Amniotic epithelial cell (primary cell): ENCODE results near the gene TENT4A.

Source experiments
- DNase-seq: peaks from one replicate; pipeline ENCODE4 v3.0.0-alpha.2; 2010; ENCODE audit warnings: low read depth

TENT4A gene

DNA sequence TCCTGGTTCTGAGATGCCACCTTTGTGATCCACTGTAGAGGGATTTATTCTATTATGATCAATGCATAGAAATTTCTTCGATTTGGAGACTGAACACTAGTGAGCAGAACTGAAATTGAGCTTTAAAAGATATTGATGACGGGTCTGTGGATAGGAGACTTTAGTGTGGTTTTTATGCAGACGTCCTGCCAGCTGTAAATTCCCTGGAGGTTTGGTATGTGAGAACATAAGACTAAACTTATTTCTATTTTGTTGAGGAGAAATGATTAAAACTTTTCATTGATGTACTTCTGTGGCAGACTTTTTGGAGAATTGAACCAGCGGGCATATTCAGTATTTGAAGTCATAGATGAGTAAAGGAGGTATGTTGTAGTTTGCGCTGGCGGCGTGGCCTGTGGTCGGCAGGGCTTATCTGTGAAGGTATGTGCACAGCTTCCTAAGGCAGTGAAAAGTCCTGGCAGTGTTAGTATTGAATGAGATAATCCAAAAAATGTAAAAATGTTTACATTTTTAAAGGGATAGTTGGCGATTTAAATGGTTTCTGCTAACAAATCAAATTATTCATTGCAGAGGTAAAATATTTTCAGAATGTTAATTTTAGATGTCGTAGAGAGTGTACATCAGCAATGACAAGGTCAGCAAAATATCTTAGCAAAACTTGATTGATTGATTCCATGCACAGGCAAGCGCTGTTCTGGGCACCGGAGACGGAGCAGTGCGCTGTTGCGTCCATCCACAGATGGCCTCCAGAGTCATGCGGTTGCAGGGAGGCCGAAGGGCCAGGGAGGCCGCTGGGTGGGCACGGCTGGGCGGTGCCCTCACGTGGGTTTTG lies 20.4 kb downstream of the TENT4A start:
- DNase-seq, result peak; percentile 81

DNA sequence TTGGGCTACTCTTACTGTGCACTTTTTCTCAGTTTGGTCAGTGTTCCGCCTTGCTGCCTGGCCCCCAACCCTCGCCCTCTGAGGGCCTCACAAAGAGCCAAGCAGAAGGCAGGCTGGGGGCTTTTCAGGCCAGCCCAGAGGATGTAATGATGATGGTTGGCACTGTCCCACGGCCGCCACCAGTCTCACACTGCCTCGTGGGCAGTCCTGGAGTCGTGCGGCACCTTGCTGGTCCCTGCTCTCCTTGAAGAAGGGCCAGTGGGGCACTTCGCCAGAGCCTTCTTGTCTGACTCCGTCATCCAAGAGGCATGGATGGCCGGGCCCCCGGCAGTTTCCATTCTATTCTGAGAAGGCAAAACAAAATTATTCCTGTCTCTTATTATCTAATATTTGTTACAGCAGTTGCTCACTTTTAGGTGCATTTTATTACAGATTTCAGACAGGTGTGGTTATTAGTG lies 21.0 kb downstream of the TENT4A start:
- no peak for DNase-seq

DNA sequence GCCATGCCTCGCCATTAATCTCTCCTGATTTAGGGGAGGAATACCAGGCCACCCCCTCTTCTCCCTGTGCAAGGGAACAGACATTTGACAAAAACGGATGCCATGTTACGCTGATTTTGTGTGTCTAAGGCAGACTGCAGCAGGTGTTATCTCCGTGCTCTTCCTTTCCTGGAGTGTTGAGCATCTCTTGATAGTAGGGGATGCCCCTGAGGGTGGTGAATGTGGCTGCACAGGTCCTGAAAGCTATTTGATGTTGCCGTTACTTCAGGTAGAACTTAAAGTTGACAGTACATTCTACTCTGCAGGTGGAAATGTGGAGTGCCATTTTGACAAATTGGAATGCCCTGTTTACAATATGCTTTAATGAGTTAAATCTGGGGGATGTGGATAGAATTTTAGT lies 21.5 kb downstream of the TENT4A start:
- no peak for DNase-seq

DNA sequence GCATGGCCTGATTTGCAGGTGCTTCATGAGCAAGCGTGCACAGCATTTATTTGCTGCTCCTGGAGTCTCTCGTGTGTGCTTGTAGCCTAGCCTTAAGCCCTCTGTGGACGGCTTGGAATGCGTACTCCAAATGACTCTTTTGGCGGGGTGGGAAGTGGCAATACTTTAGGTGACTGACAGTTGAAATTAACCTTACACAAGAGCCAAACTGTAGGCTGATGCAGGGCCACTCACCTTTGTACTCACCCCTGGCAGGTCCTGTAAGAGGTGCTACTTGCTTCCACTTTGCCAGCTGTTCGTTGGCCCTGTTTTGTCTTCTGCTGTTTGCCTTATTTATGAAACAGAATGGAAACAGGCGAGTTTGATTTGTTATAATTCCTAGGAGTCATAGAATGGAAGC lies 22.9 kb downstream of the TENT4A start:
- DNase-seq, result no peak

DNA sequence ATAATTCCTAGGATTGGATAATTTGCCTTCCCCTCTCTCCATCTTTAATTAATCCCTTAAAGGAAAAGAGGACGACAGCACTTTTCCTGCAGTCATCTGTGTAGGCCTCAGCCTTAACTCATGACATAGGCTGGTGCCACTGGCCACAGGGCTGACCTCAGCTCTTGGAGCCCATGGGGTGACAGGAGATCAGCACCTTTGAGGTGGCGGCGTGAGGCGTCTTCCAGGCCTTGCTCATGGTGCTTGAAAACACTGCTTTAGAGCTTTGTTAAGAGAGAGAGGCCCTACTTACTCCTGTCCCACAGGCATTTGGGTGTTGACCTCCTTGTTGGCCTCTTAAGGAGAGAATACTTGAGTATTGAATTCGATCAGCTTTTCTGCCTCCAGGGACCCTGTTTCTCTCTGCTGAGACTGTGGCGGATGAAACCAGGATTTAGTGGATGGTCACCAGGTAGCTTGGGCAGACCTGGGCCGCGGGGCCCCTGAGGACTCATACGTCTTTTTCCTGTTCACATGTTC lies 23.4 kb downstream of the TENT4A start:
- DNase-seq, result no peak

DNA sequence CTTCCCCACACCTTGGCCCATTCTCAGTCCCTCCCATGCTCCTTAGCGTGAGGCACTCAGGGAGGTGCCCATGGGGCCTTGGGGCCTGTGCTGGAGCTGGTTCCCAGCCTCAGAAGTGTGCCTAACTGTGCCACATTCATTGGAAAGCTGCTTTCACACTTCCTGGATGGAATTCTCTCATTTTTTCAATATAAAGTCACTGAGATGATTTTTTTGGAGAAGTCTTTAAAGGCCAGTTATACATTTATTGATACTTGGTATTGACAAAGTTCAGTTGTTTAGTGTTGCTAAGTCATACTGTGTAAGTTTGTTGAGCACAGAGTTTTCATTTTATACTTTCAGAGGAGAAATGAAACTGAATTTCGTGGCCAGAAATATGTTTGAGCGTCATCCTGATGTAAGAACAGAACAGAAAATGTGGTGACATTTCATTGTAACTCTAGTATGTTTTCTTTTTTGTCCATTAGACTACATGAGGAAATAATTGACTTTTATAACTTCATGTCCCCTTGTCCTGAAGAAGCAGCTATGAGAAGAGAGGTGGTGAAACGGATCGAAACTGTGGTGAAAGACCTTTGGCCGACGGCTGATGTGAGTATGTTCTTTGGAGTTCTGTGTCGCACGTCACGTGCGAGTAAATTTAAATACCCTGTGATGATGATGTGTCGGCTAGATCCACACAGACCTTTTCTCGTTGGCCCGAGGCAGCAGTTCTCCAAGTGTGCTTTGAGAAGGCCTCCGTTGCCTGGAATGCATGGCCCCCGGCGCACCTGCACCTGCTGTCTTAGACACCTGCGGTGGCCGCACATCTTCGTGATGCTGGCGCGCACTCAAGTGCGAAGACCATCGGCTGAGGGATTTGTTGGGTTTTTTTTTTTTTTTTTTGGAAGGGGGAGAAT lies 24.1 kb downstream of the TENT4A start:
- DNase-seq, result no peak

DNA sequence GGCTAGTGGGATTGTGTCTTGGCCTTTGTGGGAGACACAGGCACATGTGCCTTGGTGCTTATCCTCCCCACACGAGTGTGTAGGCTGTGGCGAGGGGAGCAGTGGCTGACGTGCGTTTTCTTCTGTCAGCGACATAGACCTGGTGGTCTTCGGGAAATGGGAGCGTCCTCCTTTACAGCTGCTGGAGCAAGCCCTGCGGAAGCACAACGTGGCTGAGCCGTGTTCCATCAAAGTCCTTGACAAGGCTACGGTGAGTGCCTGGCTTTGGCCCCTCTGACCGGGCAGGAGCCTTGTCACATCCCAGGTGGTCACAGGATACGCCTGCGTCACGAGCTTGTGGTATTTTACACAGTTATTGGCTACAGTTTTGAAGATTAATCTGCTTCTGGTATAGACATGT lies 26.4 kb downstream of the TENT4A start:
- no peak for DNase-seq

DNA sequence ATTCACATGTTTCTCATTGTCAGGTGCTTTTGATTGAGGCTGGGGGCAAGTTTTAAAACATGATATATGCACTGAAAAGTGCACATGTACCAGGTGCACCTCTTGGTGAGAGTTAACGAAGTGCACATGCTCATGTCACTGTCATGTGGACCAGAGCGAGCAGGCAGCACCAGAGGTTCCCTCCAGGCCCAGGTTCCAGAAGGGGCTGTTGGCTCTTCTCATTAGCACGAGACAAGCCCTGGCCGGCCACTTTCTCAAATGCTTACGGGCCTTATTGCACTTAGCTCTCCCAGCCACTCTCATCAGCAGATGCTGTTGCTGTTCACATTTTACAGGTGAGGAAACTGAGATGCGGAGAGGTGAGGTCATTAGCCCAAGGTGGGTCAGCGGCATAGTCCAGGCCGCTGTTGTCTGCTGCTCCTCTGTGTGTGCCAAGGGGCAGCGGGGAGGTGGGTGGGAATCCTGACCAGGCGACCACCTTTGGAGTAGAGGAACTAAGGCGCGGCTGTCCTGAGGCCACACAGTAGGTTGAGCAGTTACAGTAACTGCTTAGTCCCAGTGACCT lies 27.4 kb downstream of the TENT4A start:
- no peak for DNase-seq

DNA sequence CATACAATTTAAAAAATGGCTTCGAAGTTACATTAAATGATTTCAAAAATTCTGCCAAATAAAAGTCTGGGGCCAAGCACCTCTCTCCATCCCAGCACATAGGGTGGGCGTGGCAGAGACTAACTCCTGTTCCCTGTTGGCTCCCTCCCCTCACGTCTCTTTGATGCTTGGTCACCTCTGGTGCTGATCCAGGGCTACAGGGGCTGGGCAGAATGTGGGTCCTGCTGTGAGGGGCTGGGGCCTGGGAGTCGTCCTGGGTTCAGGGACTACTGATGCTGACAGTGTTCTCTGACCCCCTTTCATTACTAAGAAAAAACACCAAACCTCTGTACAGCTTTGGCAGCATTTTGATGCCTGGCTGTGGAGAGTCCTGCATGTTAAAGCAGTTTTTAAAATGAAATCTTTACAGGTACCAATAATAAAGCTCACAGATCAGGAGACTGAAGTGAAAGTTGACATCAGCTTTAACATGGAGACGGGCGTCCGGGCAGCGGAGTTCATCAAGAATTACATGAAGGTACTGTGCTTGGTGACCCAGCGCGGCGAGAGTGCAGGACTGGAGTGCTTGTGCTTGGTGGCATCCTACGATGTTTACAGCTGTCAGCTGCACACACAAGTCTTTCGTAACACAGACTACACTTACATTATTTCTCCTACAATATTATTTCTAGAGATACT lies 29.0 kb downstream of the TENT4A start:
- DNase-seq, result no peak

DNA sequence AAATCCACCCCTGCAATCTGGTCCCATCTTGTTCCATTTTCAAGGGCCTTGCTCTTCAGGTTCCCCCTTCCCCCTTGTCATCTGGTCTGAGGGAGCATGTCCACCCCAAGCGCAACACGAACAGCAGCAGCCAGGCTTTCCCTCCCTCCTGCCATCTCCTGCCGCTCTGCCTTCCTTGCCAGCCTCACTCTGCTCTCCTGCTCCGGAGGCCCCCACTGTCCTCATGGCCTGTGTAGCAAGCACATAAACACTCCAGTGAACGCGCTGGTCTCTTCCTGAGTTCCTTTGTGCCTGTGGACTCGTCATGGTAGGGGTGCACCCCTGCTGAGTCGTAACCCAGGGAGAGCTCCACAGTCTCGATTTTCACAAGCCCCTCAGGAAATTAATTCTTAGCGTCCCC lies 29.9 kb downstream of the TENT4A start:
- no peak for DNase-seq

DNA sequence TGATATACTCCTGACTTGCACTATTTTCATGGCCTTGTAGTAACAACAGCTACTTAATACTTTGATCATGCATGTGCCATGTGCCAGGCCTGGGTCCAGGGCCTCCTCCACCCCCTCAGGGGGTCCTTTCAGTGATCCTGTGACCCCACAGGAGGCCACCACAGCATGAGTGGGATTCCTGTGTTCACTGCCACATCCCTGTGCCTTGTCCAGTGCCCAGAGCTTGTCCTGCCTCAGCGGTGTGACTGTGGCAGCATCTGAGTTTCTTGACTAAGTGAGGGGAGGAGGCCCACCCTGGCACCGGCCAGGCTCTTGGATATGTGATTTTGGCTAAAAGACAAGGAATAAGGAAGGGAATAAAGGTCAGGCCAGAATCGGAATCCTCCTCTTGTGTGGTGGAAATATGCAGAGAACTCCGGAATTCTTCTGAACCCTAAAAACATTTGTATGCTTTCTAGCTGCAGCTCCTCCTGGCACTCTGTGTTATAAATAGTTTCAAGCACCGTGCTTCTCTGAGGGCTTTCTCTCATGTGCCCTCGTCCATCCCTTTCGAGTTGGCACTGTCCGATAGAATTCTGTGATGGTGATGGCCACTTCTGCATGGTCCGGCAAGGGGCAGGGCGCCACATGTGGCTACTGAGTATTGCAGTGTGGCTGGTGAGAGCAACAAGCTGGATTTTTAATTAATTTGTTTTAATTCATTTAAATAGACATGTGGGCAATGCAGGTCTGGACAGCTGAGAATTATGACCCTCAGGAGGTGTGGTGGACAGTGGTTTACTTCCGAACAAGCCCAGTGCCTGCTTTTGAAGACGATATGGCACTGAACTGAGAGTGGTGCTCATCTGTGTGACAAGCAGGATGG lies 31.8 kb downstream of the TENT4A start:
- DNase-seq, result no peak

DNA sequence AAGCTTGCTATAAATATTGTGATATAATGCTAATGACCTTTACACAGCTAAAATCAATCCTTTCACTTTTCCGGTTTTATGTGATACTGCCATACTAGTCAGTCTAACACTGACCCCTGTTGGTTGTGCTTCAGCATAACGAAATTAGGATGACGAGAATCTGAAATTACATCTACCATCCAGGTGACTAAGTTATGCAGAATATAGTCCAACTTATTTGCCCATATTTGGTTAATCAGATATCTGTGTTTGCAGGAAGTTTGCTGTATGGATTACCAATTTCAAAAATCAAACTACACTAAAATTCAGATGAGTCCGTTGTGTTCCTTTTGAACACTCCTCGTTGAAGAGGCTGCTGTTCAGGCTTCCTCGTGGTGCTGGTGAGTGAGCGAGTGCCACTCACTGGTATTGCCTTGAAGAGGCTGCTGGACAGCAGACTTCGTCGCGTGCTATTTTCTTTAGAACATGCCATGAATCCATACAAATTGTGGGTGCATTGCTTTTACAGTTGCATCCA lies 32.5 kb downstream of the TENT4A start:
- peak; percentile 67 for DNase-seq

DNA sequence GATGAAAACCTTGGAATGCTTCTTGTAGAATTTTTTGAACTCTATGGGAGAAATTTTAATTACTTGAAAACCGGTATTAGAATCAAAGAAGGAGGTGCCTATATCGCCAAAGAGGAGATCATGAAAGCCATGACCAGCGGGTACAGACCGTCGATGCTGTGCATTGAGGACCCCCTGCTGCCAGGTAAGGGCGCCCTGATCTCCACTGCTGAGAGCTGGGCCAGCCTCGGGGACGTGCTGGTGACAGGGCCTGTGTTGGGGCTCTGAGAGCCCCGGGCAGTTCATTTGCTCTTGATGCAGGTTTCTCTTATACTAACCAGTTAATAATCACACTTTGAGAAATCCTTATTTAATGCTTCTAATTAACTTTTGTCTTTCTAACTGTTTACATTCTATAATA lies 33.0 kb downstream of the TENT4A start:
- no peak for DNase-seq

DNA sequence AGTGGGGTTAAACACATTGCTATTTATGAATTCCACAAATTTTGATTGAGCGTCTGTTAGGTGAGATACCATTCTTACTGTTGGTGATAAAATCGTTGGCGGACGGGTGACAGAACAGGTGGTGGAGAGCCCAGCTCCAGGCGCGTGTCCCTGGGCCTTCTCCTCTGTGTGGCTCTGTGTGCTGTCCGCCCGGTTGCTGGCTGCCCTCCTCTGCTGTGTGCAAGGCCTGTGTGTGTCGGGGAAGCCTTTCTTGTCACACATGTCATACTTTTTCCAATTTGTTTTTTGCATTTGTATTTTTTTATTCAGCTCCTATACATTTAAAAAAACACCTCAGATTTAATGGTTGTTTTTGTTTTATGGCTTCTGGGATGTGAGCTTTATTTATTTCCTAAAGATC lies 33.9 kb downstream of the TENT4A start:
- no peak for DNase-seq

DNA sequence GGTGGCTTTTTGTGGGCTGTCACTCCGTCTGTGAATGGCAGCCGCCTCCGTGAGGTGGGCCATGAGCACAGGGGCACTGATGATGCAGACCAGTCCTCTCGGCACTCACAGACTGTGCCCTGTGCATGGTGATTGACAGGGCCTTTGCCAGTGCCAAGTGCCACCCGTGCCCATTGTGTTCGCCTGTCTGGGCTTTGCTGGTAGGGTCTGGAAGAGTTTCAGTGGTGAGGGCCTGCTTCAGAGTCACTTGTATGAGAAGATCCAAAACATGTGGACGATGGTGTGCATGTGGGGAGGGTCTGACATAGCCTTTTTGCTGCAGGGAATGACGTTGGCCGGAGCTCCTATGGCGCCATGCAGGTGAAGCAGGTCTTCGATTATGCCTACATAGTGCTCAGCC lies 34.9 kb downstream of the TENT4A start:
- no peak for DNase-seq

DNA sequence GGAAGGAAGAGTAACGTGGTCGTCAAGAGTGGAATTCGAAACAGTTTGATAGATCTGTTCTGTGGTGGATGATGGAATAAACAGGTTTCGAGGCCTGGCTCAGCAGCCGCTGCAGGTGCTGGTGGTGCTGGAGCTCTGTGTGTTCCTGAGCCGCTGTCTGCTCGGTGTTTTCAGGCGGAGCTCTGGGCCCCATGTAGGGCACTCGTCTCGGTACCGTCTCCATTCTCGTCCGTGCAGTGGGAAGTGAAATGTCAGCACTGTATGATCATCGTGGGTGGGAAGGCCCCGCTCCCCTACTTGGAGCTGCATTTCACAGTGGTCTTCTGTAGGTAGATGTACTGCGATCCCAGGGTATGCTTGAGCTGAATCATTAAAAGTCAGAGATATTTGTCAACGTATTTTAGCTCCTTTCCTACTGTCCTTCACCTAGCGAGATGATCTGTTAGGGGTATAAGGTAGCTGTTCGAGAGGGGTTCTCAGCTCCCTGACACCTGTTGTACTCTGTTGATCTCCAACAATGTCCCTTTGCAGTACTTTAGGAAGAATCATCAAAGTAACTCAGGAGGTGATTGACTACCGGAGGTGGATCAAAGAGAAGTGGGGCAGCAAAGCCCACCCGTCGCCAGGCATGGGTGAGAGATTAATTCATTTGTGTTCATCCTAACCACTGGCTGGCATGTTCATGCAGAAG lies 35.9 kb downstream of the TENT4A start:
- no peak for DNase-seq

DNA sequence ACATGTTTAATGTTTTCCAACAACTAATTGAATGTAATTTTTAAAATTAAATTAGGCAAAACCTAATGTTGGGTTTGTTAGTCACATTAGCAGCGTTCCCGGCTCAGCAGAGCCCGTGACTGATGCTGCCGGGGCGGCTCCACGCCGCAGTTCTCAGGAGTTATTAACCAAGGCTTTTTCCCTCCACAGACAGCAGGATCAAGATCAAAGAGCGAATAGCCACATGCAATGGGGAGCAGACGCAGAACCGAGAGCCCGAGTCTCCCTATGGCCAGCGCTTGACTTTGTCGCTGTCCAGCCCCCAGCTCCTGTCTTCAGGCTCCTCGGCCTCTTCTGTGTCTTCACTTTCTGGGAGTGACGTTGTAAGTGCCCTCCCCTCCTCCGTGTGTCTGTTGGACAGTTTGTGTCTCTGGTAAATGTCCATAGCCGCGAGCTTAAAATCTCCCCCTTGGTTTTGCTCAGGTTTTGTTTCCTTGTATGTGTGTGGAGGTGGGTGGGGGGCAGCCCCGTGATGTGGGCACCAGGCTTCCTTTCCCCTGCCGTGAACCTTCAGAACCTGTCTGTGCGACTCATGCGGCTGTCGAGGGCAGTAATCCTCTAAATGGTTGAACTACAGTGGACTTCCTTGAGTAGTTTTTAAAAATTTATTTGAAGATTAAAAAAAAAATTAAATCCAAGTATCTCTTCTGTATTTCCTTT lies 37.1 kb downstream of the TENT4A start:
- no peak for DNase-seq

DNA sequence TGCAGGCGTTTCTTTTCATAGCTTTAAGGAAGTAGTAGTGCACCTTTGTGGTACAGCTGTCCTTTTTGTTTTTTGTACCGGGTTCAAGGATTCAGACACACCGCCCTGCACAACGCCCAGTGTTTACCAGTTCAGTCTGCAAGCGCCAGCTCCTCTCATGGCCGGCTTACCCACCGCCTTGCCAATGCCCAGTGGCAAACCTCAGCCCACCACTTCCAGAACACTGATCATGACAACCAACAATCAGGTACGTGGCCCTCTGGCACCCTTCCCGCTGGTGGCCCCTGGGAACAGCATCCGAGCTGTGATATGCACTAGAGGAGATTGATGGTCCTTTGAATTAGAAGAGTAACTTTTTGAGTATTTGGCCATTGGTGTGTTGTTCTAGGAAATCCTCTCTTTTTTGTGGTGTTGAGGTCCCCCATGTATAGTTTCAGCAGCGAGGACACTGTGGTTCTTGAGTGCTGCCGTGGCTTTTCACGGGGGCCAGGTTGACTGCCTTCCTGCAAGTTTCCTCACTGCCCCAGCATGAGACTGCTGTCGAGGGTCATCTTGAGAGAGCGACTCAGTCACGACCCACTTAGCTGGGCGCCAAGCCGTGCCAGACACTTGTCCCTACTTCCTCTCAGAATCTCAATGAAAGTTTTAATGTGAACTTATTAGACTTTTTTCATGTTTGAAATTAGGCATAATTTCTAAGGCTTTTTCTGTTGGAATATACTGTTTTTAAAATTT lies 37.9 kb downstream of the TENT4A start:
- no peak for DNase-seq

DNA sequence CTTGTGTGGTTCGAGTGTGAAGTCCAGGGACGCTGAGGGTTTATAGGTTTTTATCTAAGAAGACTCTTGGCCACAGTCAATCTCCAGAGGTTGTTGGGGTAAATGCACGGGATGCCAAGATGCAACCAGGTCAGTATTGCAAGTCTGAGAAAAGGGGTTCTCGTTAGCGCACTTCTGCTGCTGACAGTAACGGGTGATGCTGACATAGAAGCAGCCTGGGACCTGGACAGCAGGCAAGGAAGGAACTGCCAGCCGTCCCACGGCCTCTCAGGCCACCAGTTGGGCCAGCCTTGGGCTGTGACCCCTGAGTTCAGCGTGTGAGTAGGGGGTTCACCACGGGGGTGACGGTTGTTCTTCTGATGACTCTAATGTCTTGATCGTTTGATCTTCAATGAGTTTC lies 39.0 kb downstream of the TENT4A start:
- DNase-seq, result no peak
